HEK293 (cell line): ENCODE results near the gene KCNAB1.

ENCODE experiments used
- CTCF ChIA-PET: fragments of 350-600 bp; formaldehyde crosslinking; extraction: SDS; loops from one replicate; lab custom pipeline; 2021; ENCODE audit warnings: antibody characterized with exemption; lab: Yijun Ruan, JAX
- POLR2A ChIA-PET: fragments of 300-600 bp; formaldehyde crosslinking; extraction: SDS; loops from one replicate; lab custom pipeline; 2020; ENCODE audit warnings: antibody characterized with exemption, inconsistent platforms; lab: Yijun Ruan, JAX
- H3K27ac ChIP-seq: fragments of 200-500 bp; sonication (Bioruptor generic); 2 replicates; pipeline ENCODE4 v1.5.1; 2014; ENCODE audit warnings: low read depth, low read length, control low read depth, inconsistent platforms; ENCODE audit errors: extremely low read depth
- H3K36me3 ChIP-seq, 2 experiments: fragments of 200-500 bp in 1 of 2; sonication (Bioruptor generic) in 1 of 2; 1 replicate in 1 of 2; 2 replicates in 1 of 2; pipeline ENCODE4 v1.5.1; 2014 to 2017; ENCODE audit warnings: inconsistent platforms in 2 of 2, low read length in 2 of 2; ENCODE audit not compliant: control insufficient read depth in 2 of 2, insufficient read depth in 1 of 2
- H3K4me1 ChIP-seq: fragments of 200-500 bp; sonication (Bioruptor generic); 2 replicates; pipeline ENCODE4 v1.5.1; 2014; ENCODE audit warnings: mild to moderate bottlenecking, low read length, inconsistent platforms; ENCODE audit not compliant: control insufficient read depth, insufficient read depth
- H3K4me3 ChIP-seq: 2 replicates; pipeline ENCODE4 v1.5.1; 2011; ENCODE audit warnings: low read depth, mild to moderate bottlenecking, control low read depth, low read length, moderate library complexity
- H3K9me3 ChIP-seq: fragments of 200-500 bp; sonication (Bioruptor generic); 2 replicates; pipeline ENCODE4 v1.5.1; 2014; ENCODE audit warnings: low read depth, low read length, inconsistent platforms; ENCODE audit not compliant: control insufficient read depth, insufficient read depth
- FEZF1 ChIP-seq: fragments of 450-650 bp; formaldehyde crosslinking; IDR thresholded peaks from 2 replicates; pipeline ENCODE4 v1.5.1; 2016; ENCODE audit warnings: missing biosample characterization, missing genetic modification characterization
- GLI4 ChIP-seq: fragments of 450-650 bp; formaldehyde crosslinking; IDR thresholded peaks from 2 replicates; pipeline ENCODE4 v1.5.1; 2016; ENCODE audit warnings: missing biosample characterization, missing genetic modification characterization
- HOXD13 ChIP-seq: sonication (generic); formaldehyde crosslinking; IDR thresholded peaks from 2 replicates; pipeline ENCODE4 v1.8.0; 2022; ENCODE audit warnings: missing genetic modification reagents, borderline replicate concordance
- KLF10 ChIP-seq: fragments of 450-650 bp; IDR thresholded peaks from 2 replicates; pipeline ENCODE4 v1.5.1; 2018; ENCODE audit warnings: missing biosample characterization, mild to moderate bottlenecking, missing genetic modification characterization
- OSR2 ChIP-seq: fragments of 450-650 bp; formaldehyde crosslinking; IDR thresholded peaks from 2 replicates; pipeline ENCODE4 v1.5.1; 2016; ENCODE audit warnings: missing biosample characterization, missing genetic modification characterization
- SP2 ChIP-seq: fragments of 450-650 bp; formaldehyde crosslinking; IDR thresholded peaks from 2 replicates; pipeline ENCODE4 v1.5.1; 2016; ENCODE audit warnings: missing biosample characterization, missing genetic modification characterization
- YY1 ChIP-seq: fragments of 450-650 bp; formaldehyde crosslinking; IDR thresholded peaks from 2 replicates; pipeline ENCODE4 v1.5.1; 2018; ENCODE audit warnings: missing biosample characterization, missing genetic modification characterization
- ZBTB17 ChIP-seq: fragments of 450-650 bp; formaldehyde crosslinking; IDR thresholded peaks from 2 replicates; pipeline ENCODE4 v1.5.1; 2016; ENCODE audit warnings: missing biosample characterization, missing genetic modification characterization
- ZBTB48 ChIP-seq: fragments of 450-650 bp; formaldehyde crosslinking; IDR thresholded peaks from 2 replicates; pipeline ENCODE4 v1.5.1; 2016; ENCODE audit warnings: missing biosample characterization, missing genetic modification characterization
- ZNF10 ChIP-seq: fragments of 450-650 bp; formaldehyde crosslinking; IDR thresholded peaks from 2 replicates; pipeline ENCODE4 v1.5.1; 2017; ENCODE audit warnings: missing biosample characterization, missing genetic modification characterization
- ZNF138 ChIP-seq: fragments of 450-650 bp; formaldehyde crosslinking; IDR thresholded peaks from 2 replicates; pipeline ENCODE4 v1.5.1; 2016; ENCODE audit warnings: missing biosample characterization, missing genetic modification characterization, borderline replicate concordance
- ZNF140 ChIP-seq: fragments of 450-650 bp; formaldehyde crosslinking; IDR thresholded peaks from 2 replicates; pipeline ENCODE4 v1.5.1; 2016; ENCODE audit warnings: missing biosample characterization, missing genetic modification characterization
- ZNF146 ChIP-seq: fragments of 450-650 bp; formaldehyde crosslinking; IDR thresholded peaks from 2 replicates; pipeline ENCODE4 v1.5.1; 2016; ENCODE audit warnings: missing biosample characterization, missing genetic modification characterization
- ZNF274 ChIP-seq, 2 experiments: fragments of 200-500 bp in 1 of 2; fragments of 450-650 bp in 1 of 2; sonication (Bioruptor generic) in 1 of 2; formaldehyde crosslinking in 1 of 2; IDR thresholded peaks; 2 replicates each; pipeline versions ENCODE4 v1.5.1 to v1.6.1; 2014 to 2016; ENCODE audit warnings: borderline replicate concordance in 1 of 2, inconsistent platforms in 1 of 2, low read length in 1 of 2, missing biosample characterization in 1 of 2, missing genetic modification characterization in 1 of 2
- ZNF350 ChIP-seq: fragments of 450-650 bp; formaldehyde crosslinking; IDR thresholded peaks from 2 replicates; pipeline ENCODE4 v1.5.0; 2017; ENCODE audit warnings: missing biosample characterization, mild to moderate bottlenecking, missing genetic modification characterization
- ZNF404 ChIP-seq: fragments of 450-650 bp; formaldehyde crosslinking; IDR thresholded peaks from 2 replicates; pipeline ENCODE4 v1.5.1; 2017; ENCODE audit warnings: missing biosample characterization, missing genetic modification characterization
- ZNF529 ChIP-seq: fragments of 450-650 bp; formaldehyde crosslinking; IDR thresholded peaks from 2 replicates; pipeline ENCODE4 v1.5.1; 2017; ENCODE audit warnings: missing genetic modification characterization, missing biosample characterization; ENCODE audit not compliant: insufficient replicate concordance
- ZNF624 ChIP-seq: fragments of 450-650 bp; formaldehyde crosslinking; IDR thresholded peaks from 2 replicates; pipeline ENCODE4 v1.5.1; 2017; ENCODE audit warnings: missing biosample characterization, missing genetic modification characterization
- ZNF660 ChIP-seq: fragments of 450-650 bp; IDR thresholded peaks from 2 replicates; pipeline ENCODE4 v1.5.1; 2018; ENCODE audit warnings: missing biosample characterization, mild to moderate bottlenecking, missing genetic modification characterization
- TF ChIP-seq, protein P1 (sequence below): fragments of 450-650 bp; formaldehyde crosslinking; IDR thresholded peaks from 2 replicates; pipeline ENCODE4 v1.5.1; 2016; ENCODE audit warnings: missing biosample characterization, missing genetic modification characterization
- TF ChIP-seq, protein P2 (sequence below): fragments of 450-650 bp; formaldehyde crosslinking; IDR thresholded peaks from 2 replicates; pipeline ENCODE4 v1.5.1; 2016; ENCODE audit warnings: missing biosample characterization, missing genetic modification characterization
- TF ChIP-seq, protein P3 (sequence below): fragments of 450-650 bp; formaldehyde crosslinking; IDR thresholded peaks from 2 replicates; pipeline ENCODE4 v1.5.1; 2016; ENCODE audit warnings: missing biosample characterization, missing genetic modification characterization
- TF ChIP-seq, protein P4 (sequence below): fragments of 450-650 bp; formaldehyde crosslinking; IDR thresholded peaks from 2 replicates; pipeline ENCODE4 v1.5.1; 2016; ENCODE audit warnings: missing biosample characterization, missing genetic modification characterization
- TF ChIP-seq, protein P5 (sequence below): fragments of 450-650 bp; IDR thresholded peaks from 2 replicates; pipeline ENCODE4 v1.5.1; 2018; ENCODE audit warnings: missing biosample characterization, mild to moderate bottlenecking, missing genetic modification characterization
- TF ChIP-seq, protein P6 (sequence below): sonication (generic); formaldehyde crosslinking; IDR thresholded peaks from 2 replicates; pipeline ENCODE4 v1.8.1; 2022; ENCODE audit warnings: mild to moderate bottlenecking, moderate library complexity, missing genetic modification reagents

The KCNAB1 gene

DNA sequence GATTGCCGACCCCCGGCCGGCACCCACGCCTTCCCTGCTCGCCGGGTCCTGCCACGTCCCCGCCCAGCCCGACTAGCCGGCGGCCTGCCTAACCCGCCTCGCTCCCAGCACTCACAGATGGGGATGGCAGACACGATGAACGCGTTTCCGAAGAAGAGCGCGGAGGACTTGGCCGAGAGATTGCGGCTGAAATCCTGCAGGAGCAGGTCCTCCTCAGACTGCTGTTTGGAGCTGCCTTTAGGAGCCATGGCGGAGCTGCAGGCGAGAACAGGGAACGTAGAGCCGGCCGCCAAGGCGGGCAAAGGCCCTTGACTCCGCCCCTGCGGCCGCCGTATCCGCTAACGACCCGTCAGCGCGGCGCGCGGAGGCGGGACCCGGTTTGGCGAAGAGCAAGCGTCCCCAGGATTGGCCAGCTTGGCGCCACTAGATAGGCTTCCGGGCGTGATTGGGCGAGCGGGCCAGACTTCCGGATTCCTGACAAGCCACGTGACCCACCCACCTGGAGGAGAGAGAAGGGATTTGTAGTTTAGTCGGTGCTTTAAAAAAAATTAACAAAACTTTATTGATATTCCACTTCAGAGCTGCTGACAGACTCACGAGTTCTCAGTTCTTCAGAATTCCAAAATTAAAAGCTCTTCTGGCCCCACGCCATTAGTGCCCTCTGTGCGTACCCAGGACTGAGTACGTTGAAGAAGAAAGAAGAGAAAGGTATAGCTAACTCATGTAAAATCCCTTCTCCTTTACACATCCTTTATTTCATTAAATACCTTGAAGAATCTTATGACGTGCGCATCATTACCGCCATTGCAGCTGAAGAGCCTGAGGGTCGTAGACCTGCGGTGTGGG is 434.7 kb downstream of the KCNAB1 start, which contains the start of gene SSR3:
TSS of gene SSR3 (minus strand) at position 276 of the 846 bp plus-strand sequence. CDS start at position 248, 28 bp downstream.
- Histone ChIP-seq H3K27ac (peak within 1 kb of the TSS; percentile 40; the same call in 1 of the 2 replicates), H3K4me1 (no peaks in the 10 kb centered on the region), H3K9me3 (no peaks in the 10 kb centered on the region), H3K36me3 (peaks cover 0 to 33% of the 10 kb centered on the region in 2 experiments; a peak in 1 of 3 replicates), H3K4me3 (peak within 1 kb of the TSS; percentile 100)
- ChIA-PET CTCF (interaction anchor here (0.6 to 2.5 kb wide), 6 partner anchors 9 to 123 kb away, joined by 3 to 11 read pairs (median 4); partner anchors contain the start of gene TIPARP), POLR2A (interaction anchor here (0.8 to 2.2 kb wide), 10 partner anchors 11 to 534 kb away, joined by 3 to 27 read pairs (median 4); partner anchors contain the start of gene TIPARP)
- TF ChIP-seq SP2 (tag by site-specific recombination) (peak; percentile 94), YY1 (tag by site-specific recombination) (no peak; the same call in 1 of the 2 replicates), ZNF660 (tag by site-specific recombination) (peak; percentile 63; the same call in 1 of the 2 replicates), HOXD13 (CRISPR knock-in tag) (no peak), ZNF138 (tag by site-specific recombination) (no peak), ZNF529 (tag by site-specific recombination) (no peak), ZNF140 (tag by site-specific recombination) (no peak), ZNF10 (no peak), GLI4 (tag by site-specific recombination) (no peak), ZNF274 (IDR thresholded peaks at IDR 0.05; ENCODE audit: low read length) (no peak), ZNF274 (tag by site-specific recombination; IDR thresholded peaks at IDR 0.05; ENCODE audit: borderline replicate concordance) (no peak), FEZF1 (tag by site-specific recombination) (no peak), ZNF350 (tag by site-specific recombination) (no peak), OSR2 (tag by site-specific recombination) (no peak), ZNF146 (tag by site-specific recombination) (no peak), ZBTB17 (tag by site-specific recombination) (peak; percentile 91), KLF10 (tag by site-specific recombination) (peak; percentile 33; the same call in 1 of the 2 replicates), ZNF624 (tag by site-specific recombination) (no peak), ZNF404 (no peak), ZBTB48 (tag by site-specific recombination) (no peak)
- TF ChIP-seq, protein P1, sequence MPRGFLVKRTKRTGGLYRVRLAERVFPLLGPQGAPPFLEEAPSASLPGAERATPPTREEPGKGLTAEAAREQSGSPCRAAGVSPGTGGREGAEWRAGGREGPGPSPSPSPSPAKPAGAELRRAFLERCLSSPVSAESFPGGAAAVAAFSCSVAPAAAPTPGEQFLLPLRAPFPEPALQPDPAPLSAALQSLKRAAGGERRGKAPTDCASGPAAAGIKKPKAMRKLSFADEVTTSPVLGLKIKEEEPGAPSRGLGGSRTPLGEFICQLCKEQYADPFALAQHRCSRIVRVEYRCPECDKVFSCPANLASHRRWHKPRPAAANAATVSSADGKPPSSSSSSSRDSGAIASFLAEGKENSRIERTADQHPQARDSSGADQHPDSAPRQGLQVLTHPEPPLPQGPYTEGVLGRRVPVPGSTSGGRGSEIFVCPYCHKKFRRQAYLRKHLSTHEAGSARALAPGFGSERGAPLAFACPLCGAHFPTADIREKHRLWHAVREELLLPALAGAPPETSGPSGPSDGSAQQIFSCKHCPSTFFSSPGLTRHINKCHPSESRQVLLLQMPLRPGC (tag by site-specific recombination), result peak; percentile 50; the same call in 1 of the 2 replicates
- TF ChIP-seq, protein P2, sequence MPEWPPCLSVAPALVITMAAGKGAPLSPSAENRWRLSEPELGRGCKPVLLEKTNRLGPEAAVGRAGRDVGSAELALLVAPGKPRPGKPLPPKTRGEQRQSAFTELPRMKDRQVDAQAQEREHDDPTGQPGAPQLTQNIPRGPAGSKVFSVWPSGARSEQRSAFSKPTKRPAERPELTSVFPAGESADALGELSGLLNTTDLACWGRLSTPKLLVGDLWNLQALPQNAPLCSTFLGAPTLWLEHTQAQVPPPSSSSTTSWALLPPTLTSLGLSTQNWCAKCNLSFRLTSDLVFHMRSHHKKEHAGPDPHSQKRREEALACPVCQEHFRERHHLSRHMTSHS (tag by site-specific recombination), result no peak
- TF ChIP-seq, protein P3, sequence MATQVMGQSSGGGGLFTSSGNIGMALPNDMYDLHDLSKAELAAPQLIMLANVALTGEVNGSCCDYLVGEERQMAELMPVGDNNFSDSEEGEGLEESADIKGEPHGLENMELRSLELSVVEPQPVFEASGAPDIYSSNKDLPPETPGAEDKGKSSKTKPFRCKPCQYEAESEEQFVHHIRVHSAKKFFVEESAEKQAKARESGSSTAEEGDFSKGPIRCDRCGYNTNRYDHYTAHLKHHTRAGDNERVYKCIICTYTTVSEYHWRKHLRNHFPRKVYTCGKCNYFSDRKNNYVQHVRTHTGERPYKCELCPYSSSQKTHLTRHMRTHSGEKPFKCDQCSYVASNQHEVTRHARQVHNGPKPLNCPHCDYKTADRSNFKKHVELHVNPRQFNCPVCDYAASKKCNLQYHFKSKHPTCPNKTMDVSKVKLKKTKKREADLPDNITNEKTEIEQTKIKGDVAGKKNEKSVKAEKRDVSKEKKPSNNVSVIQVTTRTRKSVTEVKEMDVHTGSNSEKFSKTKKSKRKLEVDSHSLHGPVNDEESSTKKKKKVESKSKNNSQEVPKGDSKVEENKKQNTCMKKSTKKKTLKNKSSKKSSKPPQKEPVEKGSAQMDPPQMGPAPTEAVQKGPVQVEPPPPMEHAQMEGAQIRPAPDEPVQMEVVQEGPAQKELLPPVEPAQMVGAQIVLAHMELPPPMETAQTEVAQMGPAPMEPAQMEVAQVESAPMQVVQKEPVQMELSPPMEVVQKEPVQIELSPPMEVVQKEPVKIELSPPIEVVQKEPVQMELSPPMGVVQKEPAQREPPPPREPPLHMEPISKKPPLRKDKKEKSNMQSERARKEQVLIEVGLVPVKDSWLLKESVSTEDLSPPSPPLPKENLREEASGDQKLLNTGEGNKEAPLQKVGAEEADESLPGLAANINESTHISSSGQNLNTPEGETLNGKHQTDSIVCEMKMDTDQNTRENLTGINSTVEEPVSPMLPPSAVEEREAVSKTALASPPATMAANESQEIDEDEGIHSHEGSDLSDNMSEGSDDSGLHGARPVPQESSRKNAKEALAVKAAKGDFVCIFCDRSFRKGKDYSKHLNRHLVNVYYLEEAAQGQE (tag by site-specific recombination), result no peak
- TF ChIP-seq, protein P4, sequence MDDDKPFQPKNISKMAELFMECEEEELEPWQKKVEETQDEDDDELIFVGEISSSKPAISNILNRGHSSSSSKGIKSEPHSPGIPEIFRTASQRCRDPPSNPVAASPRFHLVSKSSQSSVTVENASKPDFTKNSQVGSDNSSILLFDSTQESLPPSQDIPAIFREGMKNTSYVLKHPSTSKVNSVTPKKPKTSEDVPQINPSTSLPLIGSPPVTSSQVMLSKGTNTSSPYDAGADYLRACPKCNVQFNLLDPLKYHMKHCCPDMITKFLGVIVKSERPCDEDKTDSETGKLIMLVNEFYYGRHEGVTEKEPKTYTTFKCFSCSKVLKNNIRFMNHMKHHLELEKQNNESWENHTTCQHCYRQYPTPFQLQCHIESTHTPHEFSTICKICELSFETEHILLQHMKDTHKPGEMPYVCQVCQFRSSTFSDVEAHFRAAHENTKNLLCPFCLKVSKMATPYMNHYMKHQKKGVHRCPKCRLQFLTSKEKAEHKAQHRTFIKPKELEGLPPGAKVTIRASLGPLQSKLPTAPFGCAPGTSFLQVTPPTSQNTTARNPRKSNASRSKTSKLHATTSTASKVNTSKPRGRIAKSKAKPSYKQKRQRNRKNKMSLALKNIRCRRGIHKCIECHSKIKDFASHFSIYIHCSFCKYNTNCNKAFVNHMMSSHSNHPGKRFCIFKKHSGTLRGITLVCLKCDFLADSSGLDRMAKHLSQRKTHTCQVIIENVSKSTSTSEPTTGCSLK, result no peak
- TF ChIP-seq, protein P5, sequence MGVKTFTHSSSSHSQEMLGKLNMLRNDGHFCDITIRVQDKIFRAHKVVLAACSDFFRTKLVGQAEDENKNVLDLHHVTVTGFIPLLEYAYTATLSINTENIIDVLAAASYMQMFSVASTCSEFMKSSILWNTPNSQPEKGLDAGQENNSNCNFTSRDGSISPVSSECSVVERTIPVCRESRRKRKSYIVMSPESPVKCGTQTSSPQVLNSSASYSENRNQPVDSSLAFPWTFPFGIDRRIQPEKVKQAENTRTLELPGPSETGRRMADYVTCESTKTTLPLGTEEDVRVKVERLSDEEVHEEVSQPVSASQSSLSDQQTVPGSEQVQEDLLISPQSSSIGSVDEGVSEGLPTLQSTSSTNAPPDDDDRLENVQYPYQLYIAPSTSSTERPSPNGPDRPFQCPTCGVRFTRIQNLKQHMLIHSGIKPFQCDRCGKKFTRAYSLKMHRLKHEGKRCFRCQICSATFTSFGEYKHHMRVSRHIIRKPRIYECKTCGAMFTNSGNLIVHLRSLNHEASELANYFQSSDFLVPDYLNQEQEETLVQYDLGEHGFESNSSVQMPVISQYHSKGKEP (tag by site-specific recombination), result no peak
- TF ChIP-seq, protein P6, sequence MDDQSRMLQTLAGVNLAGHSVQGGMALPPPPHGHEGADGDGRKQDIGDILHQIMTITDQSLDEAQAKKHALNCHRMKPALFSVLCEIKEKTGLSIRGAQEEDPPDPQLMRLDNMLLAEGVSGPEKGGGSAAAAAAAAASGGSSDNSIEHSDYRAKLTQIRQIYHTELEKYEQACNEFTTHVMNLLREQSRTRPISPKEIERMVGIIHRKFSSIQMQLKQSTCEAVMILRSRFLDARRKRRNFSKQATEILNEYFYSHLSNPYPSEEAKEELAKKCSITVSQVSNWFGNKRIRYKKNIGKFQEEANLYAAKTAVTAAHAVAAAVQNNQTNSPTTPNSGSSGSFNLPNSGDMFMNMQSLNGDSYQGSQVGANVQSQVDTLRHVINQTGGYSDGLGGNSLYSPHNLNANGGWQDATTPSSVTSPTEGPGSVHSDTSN (CRISPR knock-in tag), result no peak
